Measurements from ENCODE around the gene EEA1. TPM values are rescaled to one million over a fixed set of nuclear protein-coding genes. Genes with fewer than 3 reads are reported as not detected.

EEA1 gene
- total and polyA plus RNA-seq, 2 of the 8 experiments (the other 6 are each of a cell fraction or from before 2014, with no cell fraction given), result 1.0 to 18.8 TPM

GRCh38 chr12:92740411-92740810 lies 188.7 kb downstream of the EEA1 start:
- Histone ChIP-seq H2BK15ac (ENCODE audit: low read length) (no peak overlapping the region), H3K18ac (ENCODE audit: extremely low read depth, low read length) (no peak overlapping the region), H3K9me3 (ENCODE audit: insufficient read depth in 2 of 2, low read depth in 1 of 2, low read length in 1 of 2) (no peaks in the 10 kb centered on the region), H2BK120ac (replicated peaks; ENCODE audit: low read depth, low read length) (no peak overlapping the region), H3K23me2 (ENCODE audit: low read depth, low read length) (no peaks in the 10 kb centered on the region), H3K9ac (replicated peaks in 1 of 4; ENCODE audit: extremely low read depth in 1 of 4, low read depth in 3 of 4, low read length in 3 of 4) (no peak overlapping the region), H3K36me3 (ENCODE audit: control insufficient read depth in 2 of 4, insufficient read depth in 4 of 4, low read length in 3 of 4) (no peaks in the 10 kb centered on the region), H3K56ac (replicated peaks; ENCODE audit: insufficient read length, low read depth, low read length) (no peak overlapping the region), H4K91ac (replicated peaks; ENCODE audit: insufficient read length, low read length) (no peak overlapping the region), H2AK5ac (ENCODE audit: low read depth, low read length) (no peak overlapping the region), H4K20me1 (replicated peaks in 1 of 2; ENCODE audit: control insufficient read depth in 1 of 2, insufficient read depth in 2 of 2, low read length in 2 of 2) (no peaks in the 10 kb centered on the region), H3K4me1 (replicated peaks in 1 of 4; ENCODE audit: control insufficient read depth in 3 of 4, insufficient read depth in 4 of 4, low read length in 3 of 4) (peaks cover 0 to 6% (median 5%) of the 10 kb centered on the region in 4 experiments; a peak in 3 of 7 replicates), H2BK20ac (ENCODE audit: low read length) (no peak overlapping the region), H3K23ac (ENCODE audit: insufficient read length) (no peak overlapping the region), H3K27ac (ENCODE audit: low read depth, low read length) (no peak overlapping the region), H4K8ac (ENCODE audit: extremely low read depth, insufficient read depth, low read length) (no peak overlapping the region), H2BK5ac (ENCODE audit: low read depth, low read length) (no peak overlapping the region), H3K79me2 (ENCODE audit: control insufficient read depth in 1 of 2, insufficient read depth in 2 of 2, low read length in 2 of 2) (no peaks in the 10 kb centered on the region), H3K4me2 (ENCODE audit: insufficient read depth in 1 of 2, low read depth in 2 of 2, low read length in 2 of 2) (no peak overlapping the region), H3K4me3 (ENCODE audit: extremely low read depth in 1 of 4, insufficient read depth in 2 of 4, low read depth in 3 of 4, low read length in 4 of 4) (no peak overlapping the region), H2AFZ (ENCODE audit: low read length) (no peak overlapping the region), H3K4ac (replicated peaks; ENCODE audit: insufficient read length, low read depth, low read length) (no peak overlapping the region), H2BK12ac (ENCODE audit: low read depth, low read length) (no peak overlapping the region), H3K79me1 (ENCODE audit: low read depth, low read length) (no peaks in the 10 kb centered on the region), H3K27me3 (replicated peaks in 1 of 4; ENCODE audit: control insufficient read depth in 3 of 4, extremely low read depth in 1 of 4, insufficient read depth in 3 of 4, low read length in 3 of 4) (no peaks in the 10 kb centered on the region), H4K5ac (ENCODE audit: insufficient read length, low read depth, low read length) (no peak overlapping the region), H3K14ac (ENCODE audit: insufficient read length) (no peak overlapping the region)
- ChIA-PET POLR2A (ENCODE audit: partially characterized antibody) (no interaction called here), CTCF (ENCODE audit: partially characterized antibody) (no interaction called here)
- TF ChIP-seq EZH2 (IDR thresholded peaks at IDR 0.05; ENCODE audit: low read depth, low read length, severe bottlenecking) (no peak), SIX5 (IDR thresholded peaks at IDR 0.05; ENCODE audit: low read depth, low read length) (no peak), MAX (IDR thresholded peaks at IDR 0.05) (no peak)
- FAIRE-seq (no peak), DNase-seq (ENCODE audit: low read depth in 1 of 2, low spot score in 2 of 2) (no peak)

Measured in H1 (cell line).